ENCODE results near the gene QSOX2.
"Not testable (repeated sequence)": the region's sequence is repeated elsewhere in the genome, so short reads cannot be mapped to it uniquely, and the experiment has no call there.

QSOX2 gene

DNA sequence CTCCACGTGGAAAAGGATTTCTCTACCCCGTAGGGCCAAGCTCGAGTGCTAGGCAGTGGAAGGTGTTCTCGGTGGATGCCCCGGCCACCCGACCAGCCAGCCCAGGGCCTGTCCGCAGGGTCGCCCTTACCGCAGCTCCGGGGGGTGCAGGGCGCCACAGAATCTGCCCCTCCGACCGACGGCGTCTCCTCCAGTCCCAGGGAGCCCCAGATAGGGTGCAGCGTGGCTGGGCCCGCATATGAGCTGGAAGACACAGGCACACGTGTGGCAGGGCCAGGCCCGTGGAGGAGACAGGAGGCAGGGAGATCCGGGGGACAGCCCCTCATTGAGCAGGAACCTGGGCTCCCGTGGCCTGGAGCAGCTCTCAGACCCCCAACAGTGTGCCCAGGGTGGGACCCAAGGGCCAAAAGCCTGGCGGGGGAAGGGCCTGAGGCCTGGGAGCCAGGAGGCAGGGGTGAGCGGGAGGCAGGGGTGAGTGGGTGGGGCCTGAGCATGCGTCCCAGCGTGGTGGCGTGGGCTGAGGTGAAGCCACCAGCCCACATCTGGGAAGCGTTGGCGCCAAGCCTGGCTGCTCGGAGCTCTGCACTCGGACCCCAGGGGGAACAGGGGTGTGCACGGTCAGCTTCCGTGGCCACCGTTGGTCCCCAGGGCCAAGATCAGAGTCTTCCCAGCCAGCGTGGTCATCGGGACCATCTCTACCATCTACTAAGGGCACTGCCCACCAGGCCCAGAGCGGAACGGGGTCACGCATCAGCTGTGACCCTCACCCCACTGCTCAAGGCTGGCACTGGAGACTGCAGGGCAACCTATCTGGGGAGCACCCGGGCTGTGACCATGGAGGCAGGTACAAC lies 36.0 kb upstream of the QSOX2 start:
- no peak for DNase-seq

DNA sequence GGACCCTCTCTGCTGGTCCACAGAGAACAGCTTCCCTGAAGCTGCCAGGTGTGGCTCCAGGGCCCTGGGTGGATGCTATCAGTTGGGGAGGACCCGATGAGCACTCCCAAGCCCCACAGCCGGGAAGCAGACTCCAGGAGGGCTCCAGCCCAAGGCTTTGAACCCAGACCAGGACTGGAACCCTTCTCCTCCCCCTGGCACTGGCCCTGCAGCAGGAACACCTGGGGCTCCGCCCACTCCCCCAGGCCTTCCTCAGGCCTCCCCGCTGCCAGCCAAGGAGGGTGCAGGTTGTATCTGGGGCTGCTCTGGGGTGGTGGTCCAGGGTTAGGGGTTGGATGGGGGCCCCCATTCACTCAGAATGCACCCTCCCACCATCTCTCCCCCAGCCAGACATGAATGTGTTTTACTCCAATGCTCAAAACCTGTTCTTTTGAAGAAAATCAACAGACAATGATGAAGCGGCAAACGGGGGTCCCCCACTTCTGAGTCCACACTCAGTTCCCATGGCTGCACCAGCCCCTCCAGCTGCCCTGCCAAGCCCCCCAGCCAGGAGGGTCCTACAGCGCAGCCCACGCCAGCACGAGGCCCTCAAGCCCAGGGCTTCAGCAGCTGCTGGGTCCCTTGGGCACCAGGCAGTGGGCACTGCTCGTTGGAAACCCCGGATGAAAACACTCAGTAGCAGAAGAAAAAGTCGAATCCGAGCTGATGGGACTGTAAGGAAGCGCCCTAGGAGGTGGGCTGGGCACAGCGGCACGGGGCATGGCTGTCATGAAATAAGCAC lies 35.1 kb upstream of the QSOX2 start:
- no peak for DNase-seq

DNA sequence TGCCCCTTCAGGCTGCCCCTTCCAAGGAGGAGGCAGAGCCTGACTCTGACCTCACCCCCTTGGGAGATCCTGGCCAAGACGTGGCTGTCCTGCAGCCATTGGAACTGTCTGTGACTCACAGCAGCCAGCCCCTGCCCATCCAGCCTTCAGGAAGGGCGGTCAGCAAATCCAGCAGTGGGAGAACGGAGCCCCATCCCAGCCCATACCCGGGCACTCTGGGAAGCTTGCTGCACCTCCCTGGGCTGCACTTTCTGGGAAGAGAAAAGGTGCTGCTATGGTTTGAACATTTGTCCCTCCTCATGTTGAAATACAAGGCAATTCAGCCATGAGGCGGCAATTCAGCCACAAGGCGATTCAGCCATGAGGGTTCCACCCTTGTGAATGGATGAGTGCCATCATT lies 33.9 kb upstream of the QSOX2 start:
- no peak for DNase-seq

DNA sequence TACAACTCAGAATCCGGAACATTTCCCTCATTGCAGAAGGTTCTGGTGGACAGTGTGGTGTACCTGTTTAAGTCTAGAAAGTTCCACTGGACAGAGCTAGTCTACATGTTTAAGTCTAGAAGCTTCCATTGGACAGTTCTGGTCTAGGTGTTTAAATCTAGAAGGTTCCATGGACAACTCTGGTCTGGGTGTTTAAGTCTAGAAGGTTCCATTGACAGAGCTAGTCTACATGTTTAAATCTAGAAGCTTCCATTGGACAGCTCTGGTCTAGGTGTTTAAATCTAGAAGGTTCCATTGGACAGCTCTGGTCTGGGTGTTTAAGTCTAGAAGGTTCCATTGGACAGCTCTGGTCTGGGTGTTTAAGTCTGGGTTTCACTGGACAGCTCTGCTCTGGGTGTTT lies 33.3 kb upstream of the QSOX2 start:
- DNase-seq = no peak

DNA sequence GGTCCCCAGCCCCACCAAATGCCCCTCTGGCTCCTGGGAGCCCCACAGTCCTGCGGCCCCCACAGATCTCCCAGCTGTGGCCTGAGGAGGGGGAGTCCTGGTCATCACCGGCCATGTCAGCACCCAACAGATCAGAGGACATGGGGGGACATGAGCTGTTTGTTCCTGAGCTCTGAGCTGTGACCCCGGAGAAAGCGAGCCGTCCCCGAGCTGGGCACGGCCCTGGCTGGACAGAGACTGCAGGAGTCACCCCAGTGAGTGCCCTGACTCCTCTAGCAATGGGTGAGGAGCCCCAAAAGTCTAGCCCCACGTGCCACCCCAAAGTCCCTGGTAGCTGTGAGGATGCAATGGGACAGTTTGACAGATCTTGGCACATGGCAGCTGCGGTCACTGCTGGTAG lies 32.6 kb upstream of the QSOX2 start:
- no peak for DNase-seq

DNA sequence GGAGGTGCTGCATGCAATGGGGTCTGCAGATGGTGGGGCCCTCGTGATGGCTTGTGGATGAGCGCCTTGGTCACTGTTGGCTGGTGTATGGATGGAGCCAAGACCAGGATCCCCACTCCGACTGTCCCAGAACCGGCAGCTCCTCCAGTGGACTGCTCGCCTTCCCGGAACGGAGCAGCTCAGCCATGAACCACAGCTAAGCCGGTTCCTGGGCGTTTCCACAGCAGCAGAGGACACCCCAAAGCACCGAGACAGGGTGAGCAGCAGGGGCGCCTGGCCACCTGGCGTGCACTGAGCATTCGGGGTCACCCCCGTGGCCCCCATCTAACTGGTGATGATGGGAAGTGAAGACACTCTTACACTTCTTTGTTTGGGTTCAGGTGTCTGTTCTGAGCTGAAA lies 32.1 kb upstream of the QSOX2 start:
- no peak for DNase-seq

DNA sequence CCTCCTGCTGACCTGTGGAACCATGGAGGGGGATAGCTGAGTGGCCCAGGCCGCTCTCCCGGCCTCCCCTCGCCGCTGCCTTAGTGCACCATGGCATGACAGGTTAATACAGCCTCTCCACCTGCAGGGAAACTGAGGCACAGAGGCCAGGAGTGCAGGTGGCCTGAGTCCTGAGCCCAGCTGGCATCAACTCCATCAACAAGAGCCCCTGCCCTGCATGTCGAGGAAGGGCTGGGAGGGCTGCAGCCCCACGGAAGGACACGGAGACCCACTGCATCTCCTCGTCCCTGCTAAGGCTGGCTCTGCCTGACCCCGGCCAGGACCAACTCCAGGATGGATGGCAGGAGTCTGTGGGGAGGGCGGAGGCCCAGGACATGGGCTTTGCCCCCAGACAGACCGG lies 31.1 kb upstream of the QSOX2 start:
- DNase-seq = no peak

DNA sequence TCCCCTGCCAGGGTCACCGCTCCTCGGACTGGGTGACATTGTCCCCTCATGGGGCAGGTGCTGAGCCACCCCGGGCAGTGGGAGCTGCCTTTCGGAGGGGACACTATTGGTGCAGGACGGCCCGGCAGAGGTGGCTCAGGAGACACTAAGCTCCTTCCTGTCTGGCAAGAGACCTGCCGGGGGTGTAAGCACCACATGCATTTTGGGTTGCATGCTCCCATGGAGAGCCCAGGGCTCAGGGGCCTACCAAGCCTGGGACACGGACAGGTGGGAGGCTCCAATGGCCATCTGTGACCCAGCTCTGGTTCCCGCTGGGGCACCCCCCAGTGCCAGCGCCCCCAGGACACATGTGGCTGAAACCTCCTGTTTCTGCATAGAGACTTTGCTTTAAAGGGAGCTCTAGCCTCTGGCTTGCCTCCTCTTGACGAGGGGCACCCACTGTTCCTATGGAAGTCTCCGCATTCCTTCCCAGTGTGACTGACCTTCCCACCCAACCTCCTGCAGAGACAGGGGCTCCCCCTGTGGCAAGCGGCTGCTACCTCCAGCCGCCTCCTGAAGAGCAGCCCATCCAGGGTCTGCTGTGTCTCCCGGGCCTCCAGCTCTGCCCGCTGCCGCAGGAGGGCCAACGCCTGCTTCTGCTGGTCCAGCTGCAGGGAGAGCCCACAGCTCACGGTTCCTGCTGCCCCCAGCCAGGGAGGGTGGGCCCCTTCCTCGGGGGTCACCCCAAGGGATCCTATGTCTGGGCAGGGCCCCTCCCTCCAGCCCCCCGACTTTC lies 30.2 kb upstream of the QSOX2 start:
- DNase-seq = no peak

DNA sequence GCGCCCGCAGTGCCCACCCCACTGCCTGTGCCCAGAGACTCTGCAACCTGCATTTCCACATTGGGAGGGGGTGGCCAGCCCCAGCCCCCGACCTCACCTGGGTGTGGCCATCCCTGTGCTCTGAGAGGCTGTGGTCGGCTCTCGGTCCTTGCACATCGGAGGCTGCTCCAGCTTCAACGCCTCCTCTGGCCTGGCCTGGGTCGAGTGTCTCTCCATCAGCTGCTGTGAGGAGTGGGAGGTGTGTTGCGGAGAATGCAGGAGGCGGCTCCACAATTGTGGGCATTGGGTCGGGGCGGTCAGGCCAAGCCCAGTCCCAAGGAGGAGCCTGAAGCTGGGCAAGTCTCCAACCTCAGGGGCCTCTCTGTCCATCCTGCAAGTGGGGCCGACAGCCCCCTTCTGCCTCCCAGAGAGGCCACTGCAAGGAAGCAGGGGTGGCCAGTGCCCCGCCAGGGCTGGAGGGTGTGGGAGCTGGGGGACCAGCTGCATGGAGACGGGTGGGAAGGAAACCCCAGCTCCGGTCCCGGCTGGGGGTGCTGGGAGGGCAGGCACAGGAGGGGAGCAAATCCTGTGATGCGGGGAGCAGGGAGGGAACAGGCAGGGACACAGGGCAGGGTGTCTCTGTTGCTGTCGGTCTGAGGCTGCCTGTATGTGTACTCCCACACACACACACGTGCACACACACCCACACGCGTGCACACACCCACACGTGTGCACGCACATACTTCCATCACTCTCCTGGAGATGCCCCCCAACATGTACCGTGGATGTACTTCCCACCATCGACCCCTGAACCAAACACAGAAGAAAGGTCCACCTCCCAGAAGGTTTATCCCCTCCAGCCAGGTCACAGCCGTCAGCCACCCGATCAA lies 29.4 kb upstream of the QSOX2 start:
- DNase-seq = no peak

DNA sequence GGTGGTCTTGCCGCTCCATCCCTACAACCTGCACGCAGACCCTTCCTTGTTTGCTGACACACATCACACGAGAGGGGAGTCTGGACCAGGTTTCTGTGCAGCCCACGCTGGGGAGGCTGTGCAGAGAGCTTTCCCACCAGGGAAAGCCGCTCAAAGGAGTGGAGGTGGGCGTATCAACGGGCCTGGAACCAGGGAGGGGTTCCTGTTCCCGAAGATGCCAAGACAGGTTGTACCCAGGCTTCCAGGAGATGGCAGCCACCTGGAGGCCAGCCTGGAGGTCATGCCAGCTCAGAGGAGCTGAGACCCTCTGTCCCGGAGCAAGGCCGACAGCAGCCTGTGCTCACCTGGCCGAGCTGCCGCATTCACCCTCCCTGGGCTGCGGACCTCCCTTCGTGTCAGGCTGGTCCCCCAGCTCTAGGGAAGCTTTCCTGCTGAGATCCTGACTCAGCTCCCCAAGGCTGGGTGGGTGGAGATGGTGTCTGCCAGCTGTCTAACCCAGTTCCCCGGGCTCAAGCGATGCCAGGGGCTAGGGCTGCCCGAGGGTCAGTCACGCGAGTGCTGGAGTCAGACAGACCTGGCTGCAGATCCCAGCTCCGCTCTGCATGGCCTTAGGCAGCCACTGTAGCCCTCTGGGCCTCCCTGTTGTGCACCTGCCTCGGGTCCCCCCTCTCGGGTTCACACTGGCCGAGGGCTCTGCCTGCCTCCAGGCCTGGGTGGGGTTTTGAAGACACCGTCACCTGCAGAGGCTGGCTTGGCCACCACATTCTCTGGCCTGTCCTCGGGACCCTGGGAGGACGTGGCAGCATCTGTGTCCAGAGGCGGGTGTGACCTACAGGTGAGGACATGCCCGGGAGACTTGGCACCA lies 28.5 kb upstream of the QSOX2 start:
- DNase-seq = no peak

DNA sequence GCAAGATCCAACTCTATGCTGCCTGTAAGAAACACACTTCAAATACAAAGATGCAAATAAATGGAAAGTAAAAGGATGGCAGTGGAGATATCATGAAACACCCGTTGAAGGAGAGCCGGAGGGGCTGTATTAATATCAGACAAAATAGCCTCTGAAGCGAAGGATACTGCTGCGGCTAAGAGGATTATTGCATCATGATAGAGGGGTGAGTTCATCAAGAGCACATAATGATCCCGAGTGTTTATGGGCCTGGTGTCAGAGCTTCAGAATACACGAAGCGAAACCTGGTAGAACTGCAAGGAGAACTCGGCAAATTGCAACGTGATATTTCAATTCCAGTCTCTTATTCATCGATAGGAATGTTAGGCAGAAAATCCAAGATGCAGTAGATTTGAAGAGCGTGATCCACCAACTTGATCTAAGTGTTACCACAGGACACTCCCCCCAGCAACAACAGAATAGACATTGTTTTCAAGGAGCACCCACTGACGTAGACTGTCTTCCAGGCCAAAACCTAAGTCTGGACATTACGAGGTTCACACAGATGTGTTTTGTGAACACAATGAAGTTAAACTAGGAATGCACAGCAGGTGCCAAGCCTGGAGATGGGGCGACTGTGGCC lies 27.7 kb upstream of the QSOX2 start:
- no peak for DNase-seq

DNA sequence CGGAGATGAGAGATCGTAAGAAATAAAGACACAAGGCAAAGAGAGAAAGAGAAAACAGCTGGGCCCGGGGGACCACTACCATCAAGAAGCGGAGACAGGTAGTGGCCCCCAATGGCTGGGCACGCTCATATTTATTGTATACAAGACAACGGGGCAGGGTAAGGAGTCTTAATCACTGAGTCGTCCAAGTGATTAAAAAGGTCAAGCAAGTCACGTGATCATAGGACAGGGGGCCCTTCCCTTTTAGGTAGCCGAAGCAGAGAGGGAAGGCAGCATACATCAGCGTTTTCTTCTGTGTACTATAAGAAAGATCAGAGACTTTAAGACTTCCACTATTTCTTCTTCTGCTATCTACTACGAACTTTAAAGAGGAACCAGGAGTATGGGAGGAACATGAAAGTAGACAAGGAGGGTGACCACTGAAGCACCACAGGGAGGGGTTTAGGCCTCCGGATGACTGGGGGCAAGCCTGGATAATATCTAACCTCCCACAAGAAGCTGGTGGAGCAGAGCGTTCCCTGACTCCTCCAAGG lies 24.6 kb upstream of the QSOX2 start:
- no peak for DNase-seq

DNA sequence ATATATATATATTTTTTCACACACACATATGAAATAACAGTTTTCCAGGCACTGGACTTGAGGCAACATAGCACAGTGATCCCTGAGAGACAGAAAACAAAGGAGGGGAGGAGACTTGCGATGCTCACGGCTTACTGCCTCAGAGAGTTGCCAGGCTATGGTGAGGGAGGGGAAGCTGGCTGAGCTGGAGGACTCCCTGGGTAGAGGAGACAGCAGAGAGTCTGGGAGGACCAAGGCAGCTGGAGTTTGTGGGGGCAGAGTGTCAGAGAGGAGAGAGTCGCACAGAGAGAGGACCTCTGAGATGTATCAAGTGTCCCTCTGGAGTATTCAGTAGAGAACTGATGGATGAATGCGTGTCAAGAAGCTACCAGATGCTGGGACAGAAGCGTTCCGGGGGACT lies 23.1 kb upstream of the QSOX2 start:
- no peak for DNase-seq

DNA sequence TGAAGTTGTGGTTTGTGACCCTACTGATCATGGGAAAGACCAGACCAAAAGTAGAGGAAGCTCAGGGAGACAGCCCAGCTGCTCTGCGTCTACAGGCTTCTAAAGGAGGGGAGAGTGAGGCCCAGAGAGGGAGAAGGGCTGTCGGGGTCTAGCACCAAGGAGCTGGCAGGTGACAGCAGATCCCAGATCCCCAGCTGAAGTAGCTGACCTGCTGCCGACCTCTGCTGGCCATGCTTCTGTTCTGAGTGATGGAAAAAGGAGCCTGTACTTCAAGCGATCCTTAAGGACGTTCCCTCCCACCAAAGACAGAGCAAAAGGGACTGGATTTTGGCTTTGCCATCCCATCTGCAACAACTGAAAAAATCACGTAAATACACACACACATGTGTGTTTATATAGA lies 22.7 kb upstream of the QSOX2 start:
- DNase-seq = no peak

DNA sequence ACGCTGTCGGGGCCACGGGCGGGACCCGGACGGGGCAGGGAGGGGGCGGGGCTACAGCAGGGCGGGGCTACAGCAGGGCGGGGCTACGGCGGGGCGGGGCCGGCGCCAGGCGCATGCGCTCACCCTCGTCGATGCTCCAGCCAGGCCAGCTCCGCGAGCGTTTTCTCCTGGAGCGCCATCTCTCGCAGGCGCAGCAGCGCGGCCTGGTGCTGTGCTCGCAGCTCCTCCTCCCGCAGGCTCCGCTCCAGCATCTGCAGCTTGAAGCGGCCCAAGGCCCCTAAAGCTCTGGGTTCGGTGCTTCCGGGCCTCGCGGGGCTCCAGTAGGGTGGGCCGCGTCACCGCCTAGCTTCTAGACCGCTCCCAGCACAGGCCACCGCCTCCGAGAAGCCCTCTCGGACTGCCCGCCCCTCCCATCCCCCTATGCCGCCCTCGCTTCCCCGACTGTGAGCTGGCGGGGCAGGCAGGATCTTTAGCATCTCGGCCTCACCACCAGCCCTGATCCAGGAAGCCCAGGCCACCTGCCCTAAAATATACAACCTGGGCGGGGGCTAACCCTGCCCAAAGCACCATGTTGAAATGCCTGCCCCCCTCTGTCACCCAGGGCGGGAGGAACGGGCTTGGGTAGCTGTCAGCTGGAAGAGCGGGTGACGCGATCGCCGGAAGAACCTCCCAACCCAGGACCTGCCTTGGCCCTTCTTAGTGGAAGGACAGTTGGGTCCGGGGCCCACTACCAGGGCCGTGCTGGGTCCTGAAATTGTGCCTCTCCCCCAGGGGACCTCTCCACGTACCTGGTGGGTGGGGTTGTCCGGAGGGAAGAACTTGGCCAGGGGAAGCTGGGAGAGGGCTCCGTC lies 21.9 kb upstream of the QSOX2 start:
- peak; percentile 91 for DNase-seq

DNA sequence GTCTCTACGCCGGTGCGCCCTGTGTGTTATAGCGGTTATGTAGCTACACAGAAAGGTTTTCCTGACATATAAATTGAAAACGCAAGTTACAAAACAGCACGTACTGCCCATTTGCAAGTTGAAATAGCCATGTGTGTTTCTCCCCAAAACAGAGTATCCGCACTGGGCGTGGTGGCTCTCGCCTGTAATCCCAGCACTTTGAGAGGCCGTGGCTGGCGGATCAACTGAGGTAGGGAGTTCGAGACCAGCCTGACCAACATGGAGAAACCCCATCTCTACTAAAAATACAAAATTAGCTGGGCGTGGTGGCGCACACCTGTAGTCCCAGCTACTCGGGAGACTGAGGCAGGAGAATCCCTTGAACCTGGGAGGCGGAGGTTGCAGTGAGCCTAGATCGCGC lies 21.0 kb upstream of the QSOX2 start:
- DNase-seq = not testable (repeated sequence)

DNA sequence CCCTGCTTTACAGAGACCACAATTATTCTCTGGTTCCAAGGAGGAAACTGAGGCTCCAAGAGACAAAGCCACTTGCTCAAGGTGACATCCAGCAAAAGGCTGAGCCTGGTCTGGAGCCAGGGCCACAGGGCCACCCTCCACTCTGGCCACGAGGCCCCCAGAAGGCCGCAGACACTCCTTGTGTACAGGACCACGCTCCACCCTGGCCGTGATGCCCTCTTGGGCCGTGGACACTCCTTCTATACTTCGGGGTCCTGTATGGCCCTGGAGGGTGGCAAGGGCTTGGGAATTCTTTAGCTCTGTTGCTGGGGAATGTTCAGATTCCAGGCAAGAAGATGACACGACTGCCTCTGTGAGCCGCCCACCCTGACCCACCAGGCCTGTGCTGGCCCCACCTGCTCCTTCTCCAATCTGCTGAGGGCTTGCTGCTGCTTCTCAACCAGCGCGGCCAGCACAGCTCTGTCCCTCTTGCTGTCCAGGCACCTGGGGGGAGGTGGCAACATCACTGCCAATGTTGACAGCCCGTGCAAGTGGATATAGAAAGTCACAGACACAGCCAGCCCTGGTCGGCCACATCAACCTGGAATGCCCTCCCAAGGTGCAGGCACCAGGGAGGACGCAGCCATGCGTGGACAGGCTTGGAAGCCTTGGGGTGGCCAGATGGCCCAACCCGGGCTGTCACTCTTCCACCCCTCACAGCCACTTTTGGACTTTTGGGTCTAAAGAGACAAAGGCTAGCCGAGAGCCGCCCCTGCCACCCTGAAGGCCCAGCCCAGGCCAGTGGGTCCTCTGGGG lies 20.1 kb upstream of the QSOX2 start:
- no peak for DNase-seq

DNA sequence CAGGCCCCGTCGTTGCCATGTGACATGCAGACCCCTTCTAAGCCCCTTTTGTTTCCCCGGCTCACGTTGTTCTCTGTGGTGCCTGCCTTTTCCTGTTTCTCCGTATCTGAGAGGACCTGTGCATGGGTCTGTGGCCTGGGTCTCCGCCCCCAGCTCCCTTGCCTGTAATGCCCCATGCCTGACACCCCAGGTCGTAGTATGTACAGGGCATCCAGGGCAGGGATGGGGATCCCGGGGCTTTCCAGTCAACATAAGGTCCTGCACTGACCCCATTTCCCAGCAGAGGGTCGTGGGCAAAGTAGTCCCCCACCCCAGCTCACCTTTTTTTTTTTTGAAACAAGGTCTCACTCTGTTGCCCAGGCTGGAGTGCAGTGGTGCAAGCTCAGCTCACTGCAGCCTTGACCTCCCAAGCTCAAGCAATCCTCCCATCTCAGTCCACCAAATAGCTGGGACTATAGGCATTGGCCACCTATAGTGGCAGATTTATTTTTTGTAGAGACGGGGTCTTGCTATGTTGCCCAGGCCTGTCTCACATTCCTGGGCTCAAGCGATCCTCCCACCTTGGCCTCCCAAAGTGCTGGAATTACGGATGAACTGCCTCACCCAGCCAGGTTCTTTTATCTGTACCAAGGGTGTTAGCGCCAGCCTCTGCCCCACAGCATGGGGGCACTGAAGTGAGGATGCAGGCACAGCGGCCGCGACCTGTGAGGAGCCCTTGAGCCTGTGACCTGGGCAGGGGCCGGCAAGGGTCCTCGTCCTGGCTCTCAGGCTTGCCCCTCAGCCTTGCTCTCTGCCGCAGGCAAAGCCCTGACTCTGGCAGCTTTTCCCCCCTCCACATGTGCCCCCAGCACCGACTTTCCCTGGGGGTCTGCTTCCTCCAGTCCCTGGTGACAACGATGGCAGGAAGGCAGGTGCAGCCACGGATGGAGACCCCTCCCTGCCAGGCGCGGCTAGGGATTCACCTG lies 19.1 kb upstream of the QSOX2 start:
- DNase-seq = no peak

Data from CD4-positive, alpha-beta T cell treated with Interleukin-12 subunit alpha and Interleukin-12 subunit beta, for 1 hour (primary cell).